Peyer's patch (tissue), 4 donors: ENCODE measurements around the gene CREM. TPM values are rescaled to one million over a fixed set of nuclear protein-coding genes. Genes with fewer than 3 reads are reported as not detected.

ENCODE experiments used
- DNase-seq, 3 donors: peaks; one replicate each; pipeline ENCODE4 v3.0.0-alpha.2; 2017 to 2019
- H3K27ac ChIP-seq, 4 donors: fragments of 200-600 bp; sonication (generic); one replicate each; pipeline ENCODE4 v1.5.1; 2016 to 2019
- H3K27me3 ChIP-seq, 2 donors: fragments of 200-600 bp; sonication (generic); one replicate each; pipeline ENCODE4 v1.5.1; 2019
- H3K36me3 ChIP-seq, 3 donors: fragments of 200-600 bp; sonication (generic); one replicate each; pipeline ENCODE4 v1.5.1; 2016 to 2019
- H3K4me1 ChIP-seq, 4 donors: fragments of 200-600 bp; sonication (generic); one replicate each; pipeline ENCODE4 v1.5.1; 2016 to 2019
- H3K4me3 ChIP-seq, 4 donors: fragments of 200-600 bp; sonication (generic); 1 replicate in 3 of 4; 2 replicates in 1 of 4; pipeline ENCODE4 v1.5.1; 2016 to 2019; ENCODE audit warnings: mild to moderate bottlenecking in 1 of 4
- H3K9me3 ChIP-seq, 4 donors: fragments of 200-600 bp; sonication (generic); one replicate each; pipeline ENCODE4 v1.5.1; 2016 to 2019; ENCODE audit warnings: mild to moderate bottlenecking in 1 of 4
- CTCF ChIP-seq, 6 experiments: fragments of 450-650 bp in 4 of 6; fragments of 200-600 bp in 2 of 6; sonication (generic) in 1 of 6; IDR thresholded peaks; one replicate each; pipeline ENCODE4 v1.5.1; 2017 to 2019; ENCODE audit warnings: antibody characterized with exemption in 6 of 6, mild to moderate bottlenecking in 3 of 6, moderate library complexity in 1 of 6
- POLR2A ChIP-seq, 2 donors: fragments of 450-650 bp; IDR thresholded peaks; one replicate each; pipeline ENCODE4 v1.5.1; 2017; ENCODE audit warnings: antibody characterized with exemption in 2 of 2, mild to moderate bottlenecking in 2 of 2, moderate library complexity in 2 of 2
- total RNA-seq, 4 donors: library from RNA; depleted of rRNA; stranded (reverse); fragments of >200 nt; gene quantifications; one replicate each; pipeline ENCODE4 v1.1.0, GENCODE V29; 2016

The CREM gene
- total RNA-seq, 4 donors from 2014 or later, result 13.9 to 19.0 (median 16.0) TPM

- Histone ChIP-seq H3K4me1 (no peaks in the 10 kb centered on the region), H3K36me3 (no peaks in the 10 kb centered on the region), H3K9me3 (no peaks in the 10 kb centered on the region), H3K27me3 (no peaks in the 10 kb centered on the region), H3K4me3 (no peak overlapping the region), H3K27ac (peak overlapping the region in 2 of 4 donors; percentile 29 to 35)
- no peak for DNase-seq
- TF ChIP-seq POLR2A (IDR thresholded peaks at IDR 0.05) (no peak), CTCF (IDR thresholded peaks at IDR 0.05) (no peak)
These were observed 84.3 kb downstream of the CREM start for GRCh38 chr10:35210961-35211360.

GRCh38 chr10:35211390-35211789 lies 84.7 kb downstream of the CREM start:
- no peak for DNase-seq
- Histone ChIP-seq H3K27me3 (no peaks in the 10 kb centered on the region), H3K36me3 (no peaks in the 10 kb centered on the region), H3K27ac (peak overlapping the region in 2 of 4 donors; percentile 29 to 35), H3K4me1 (no peaks in the 10 kb centered on the region), H3K9me3 (no peaks in the 10 kb centered on the region), H3K4me3 (no peak overlapping the region)
- no peak for TF ChIP-seq CTCF (IDR thresholded peaks at IDR 0.05)

DNA sequence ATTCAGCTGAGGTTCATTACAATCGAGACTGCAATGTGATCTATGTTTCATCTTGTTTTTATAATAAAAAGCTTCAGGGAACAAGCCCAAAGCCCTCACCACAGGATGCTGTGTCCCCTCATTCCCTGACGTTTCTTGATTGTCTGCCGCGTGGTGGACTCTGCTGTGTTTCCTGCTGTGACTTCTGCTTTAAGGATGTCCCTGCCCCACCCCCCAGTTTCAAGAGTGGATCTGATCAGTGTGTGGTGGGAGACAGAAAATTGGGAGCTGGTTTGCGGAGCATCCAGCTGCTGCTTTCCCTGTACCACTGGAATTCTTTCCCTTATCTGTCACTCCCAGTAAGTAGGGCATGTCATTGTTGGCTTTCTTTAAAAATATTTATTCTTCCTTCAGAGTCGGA lies 86.2 kb downstream of the CREM start:
- Histone ChIP-seq H3K36me3 (no peaks in the 10 kb centered on the region), H3K27me3 (no peaks in the 10 kb centered on the region), H3K4me1 (no peaks in the 10 kb centered on the region), H3K4me3 (no peak overlapping the region), H3K27ac (peak overlapping the region in 1 of 4 donors; percentile 11), H3K9me3 (no peaks in the 10 kb centered on the region)
- DNase-seq, result peak in 1 of 3 donors; percentile 60
- TF ChIP-seq CTCF (IDR thresholded peaks at IDR 0.05) (no peak), POLR2A (IDR thresholded peaks at IDR 0.05) (no peak)

GRCh38 chr10:35213699-35214098 lies 87.1 kb downstream of the CREM start:
- no peaks in the 10 kb centered on the region for H3K36me3 ChIP-seq
- no peaks in the 10 kb centered on the region for H3K27me3 ChIP-seq
- no peaks in the 10 kb centered on the region for H3K4me1 ChIP-seq
- H3K4me3 ChIP-seq, result no peak overlapping the region
- TF ChIP-seq CTCF (IDR thresholded peaks at IDR 0.05) (no peak), POLR2A (IDR thresholded peaks at IDR 0.05) (no peak)
- no peaks in the 10 kb centered on the region for H3K9me3 ChIP-seq
- H3K27ac ChIP-seq, result no peak overlapping the region
- no peak for DNase-seq

GRCh38 chr10:35214607-35215020 lies 88.0 kb downstream of the CREM start:
- TF ChIP-seq POLR2A (IDR thresholded peaks at IDR 0.05), result no peak
- TF ChIP-seq CTCF (IDR thresholded peaks at IDR 0.05), result no peak
- Histone ChIP-seq H3K27me3 (no peaks in the 10 kb centered on the region), H3K36me3 (no peaks in the 10 kb centered on the region), H3K9me3 (no peaks in the 10 kb centered on the region), H3K27ac (no peak overlapping the region), H3K4me3 (no peak overlapping the region), H3K4me1 (no peaks in the 10 kb centered on the region)
- no peak for DNase-seq

- Histone ChIP-seq H3K4me3 (no peak overlapping the region), H3K27me3 (no peaks in the 10 kb centered on the region), H3K36me3 (no peaks in the 10 kb centered on the region), H3K4me1 (no peaks in the 10 kb centered on the region), H3K9me3 (no peaks in the 10 kb centered on the region), H3K27ac (no peak overlapping the region)
- TF ChIP-seq POLR2A (IDR thresholded peaks at IDR 0.05) (no peak), CTCF (IDR thresholded peaks at IDR 0.05) (no peak)
- no peak for DNase-seq
These were observed 88.5 kb downstream of the CREM start for GRCh38 chr10:35215107-35215506.
